HepG2 (cell line): Measurements from ENCODE around the gene RAI14. TPM values are rescaled to one million over a fixed set of nuclear protein-coding genes. Genes with fewer than 3 reads are reported as not detected.

Experiments used
- ATAC-seq: fragments of 200-7000 bp; cut with Tn5 transposase; 3 replicates; pipeline ENCODE4 v1.9.1; 2020; ENCODE audit warnings: mild to moderate bottlenecking, moderate library complexity
- BruUV-seq: library from RNA; stranded (reverse); fragments of 400-500 nt; replicated peaks from 2 replicates; lab custom pipeline; 2021; lab: Mats Ljungman, UMichigan
- CTCF ChIA-PET: fragments of 300-600 bp; formaldehyde crosslinking; extraction: SDS; loops from one replicate; lab custom pipeline; 2021; ENCODE audit warnings: low total read pairs, inconsistent platforms, low intra/inter-chr PET ratio; lab: Yijun Ruan, JAX
- POLR2A ChIA-PET: fragments of 350-600 bp; sonication (Branson Sonifier 250); formaldehyde crosslinking; loops from one replicate; lab custom pipeline; 2020; ENCODE audit warnings: antibody characterized with exemption, inconsistent platforms; lab: Yijun Ruan, JAX
- DNase-seq: peaks from one replicate; pipeline ENCODE4 v3.0.0-alpha.2; 2015; ENCODE audit warnings: low spot score
- FAIRE-seq: peaks from 3 replicates; lab custom pipeline; 2011; peaks lifted over from hg19 to GRCh38; lab: Jason Lieb, UNC
- H2AFZ ChIP-seq: one replicate; pipeline ENCODE4 v1.6.1; 2011; ENCODE audit warnings: low read length, inconsistent platforms
- H3K27ac ChIP-seq: fragments of 300-600 bp; 3 replicates; pipeline ENCODE4 v1.8.0; 2011; ENCODE audit warnings: mixed run types, mild to moderate bottlenecking, mixed read lengths, low read length, inconsistent platforms; ENCODE audit not compliant: insufficient read depth; ENCODE audit errors: extremely low read length
- H3K27me3 ChIP-seq, 2 experiments: fragments of 200-600 bp in 1 of 2; 2 replicates in 1 of 2; 3 replicates in 1 of 2; pipeline versions ENCODE4 v1.6.0 to v1.8.0; 2011; ENCODE audit warnings: low read length in 2 of 2, mild to moderate bottlenecking in 2 of 2, moderate library complexity in 2 of 2, inconsistent platforms in 1 of 2; ENCODE audit not compliant: insufficient read depth in 2 of 2, control insufficient read depth in 1 of 2
- H3K36me3 ChIP-seq, 2 experiments: fragments of 200-600 bp in 1 of 2; replicated peaks in 1 of 2; 2 replicates in 1 of 2; 3 replicates in 1 of 2; pipeline versions ENCODE4 v1.5.1 to v1.8.0; 2011; ENCODE audit warnings: low read length in 2 of 2, inconsistent platforms in 1 of 2; ENCODE audit not compliant: insufficient read depth in 2 of 2, control insufficient read depth in 1 of 2
- H3K4me1 ChIP-seq: 2 replicates; pipeline ENCODE4 v1.5.1; 2012; ENCODE audit warnings: low read length, inconsistent platforms; ENCODE audit not compliant: insufficient read depth
- H3K4me2 ChIP-seq: 2 replicates; pipeline ENCODE4 v1.6.0; 2011; ENCODE audit warnings: low read depth, low read length, inconsistent platforms
- H3K4me3 ChIP-seq, 3 experiments: fragments of 200-600 bp in 1 of 3; sonication (generic), shearing (Covaris generic) in 1 of 3; replicated peaks in 1 of 3; 2 replicates each; pipeline ENCODE4 v1.5.1; 2011 to 2016; ENCODE audit warnings: low read length in 3 of 3, inconsistent platforms in 2 of 3, low read depth in 2 of 3, mild to moderate bottlenecking in 2 of 3, control low read depth in 1 of 3, mixed read lengths in 1 of 3; ENCODE audit not compliant: insufficient read depth in 1 of 3
- H3K79me2 ChIP-seq: one replicate; pipeline ENCODE4 v1.6.1; 2011; ENCODE audit warnings: low read length, inconsistent platforms; ENCODE audit not compliant: insufficient read depth
- H3K9ac ChIP-seq: 2 replicates; pipeline ENCODE4 v1.6.0; 2011; ENCODE audit warnings: mild to moderate bottlenecking, low read depth, low read length, inconsistent platforms; ENCODE audit not compliant: insufficient read depth
- H3K9me3 ChIP-seq: 2 replicates; pipeline ENCODE4 v1.5.1; 2012; ENCODE audit warnings: mild to moderate bottlenecking, low read length
- H4K20me1 ChIP-seq: 2 replicates; pipeline ENCODE4 v1.6.0; 2011; ENCODE audit warnings: inconsistent platforms, mild to moderate bottlenecking, low read length, moderate library complexity; ENCODE audit not compliant: insufficient read depth
- ZNF574 ChIP-seq: sonication (generic); formaldehyde crosslinking; IDR thresholded peaks from 2 replicates; pipeline ENCODE4 v1.4.0; 2020; ENCODE audit warnings: missing genetic modification reagents
- WGBS: methylation state at CpG from one replicate; pipeline ENCODE4 v1.1.6; 2017; ENCODE audit warnings: low lambda C conversion rate; 5-methylcytosine and 5-hydroxymethylcytosine counted together
- in situ Hi-C: cut with HindIII; loops from 2 replicates; pipeline ENCODE4 v1.10.0; 2017; ENCODE audit warnings: low pct_unique_long_range_greater_than_20kb; ENCODE audit not compliant: extremely low pct_ligation_motif_present
- intact Hi-C: fragments of 100-400 bp; cut with micrococcal nuclease; formaldehyde crosslinking; loops from one replicate; pipeline ENCODE4 v1.10.0; 2022; ENCODE audit not compliant: unreplicated experiment
- polyA plus RNA-seq, 8 experiments: library from polyadenylated mRNA; depleted of rRNA in 3 of 8; stranded (reverse) in 7 of 8; unstranded in 1 of 8; fragments of >200 nt; fragmentation: Illumina TruSeq in 4 of 8; extraction: Trizol in 4 of 8; gene quantifications; 2 replicates each; pipeline versions ENCODE4 v1.2.1 to v1.2.3, GENCODE V29; 2011 to 2016; ENCODE audit warnings: low read depth in 4 of 8, missing spikeins in 1 of 8, mixed read lengths in 1 of 8; ENCODE audit not compliant: insufficient read depth in 1 of 8
- total RNA-seq, 5 experiments: library from RNA; depleted of rRNA; stranded (reverse); fragments of >200 nt; fragmentation: Illumina TruSeq; extraction: Trizol; gene quantifications; 2 replicates each; pipeline ENCODE4 v1.2.3, GENCODE V29; 2016; ENCODE audit warnings: low read depth in 1 of 5

Gene RAI14
- total and polyA plus RNA-seq, 2 of the 13 experiments (the other 11 are each of a cell fraction or from before 2014, with no cell fraction given): 12.6 to 18.2 TPM

GRCh38 chr5:34706084-34706483 is 50.0 kb downstream of the RAI14 start:
- H3K27ac ChIP-seq: no peak overlapping the region

More at GRCh38 chr5:34706084-34706483, 50.0 kb downstream of the RAI14 start:
- Histone ChIP-seq H4K20me1 (no peaks in the 10 kb centered on the region), H3K27me3 (no peaks in the 10 kb centered on the region), H3K9ac (no peak overlapping the region), H2AFZ (no peak overlapping the region), H3K79me2 (no peaks in the 10 kb centered on the region), H3K4me3 (no peak overlapping the region), H3K9me3 (no peaks in the 10 kb centered on the region), H3K4me2 (no peak overlapping the region), H3K36me3 (no peaks in the 10 kb centered on the region), H3K4me1 (peaks cover 24% of the 10 kb centered on the region)
- CTCF ChIA-PET: no interaction called here
- in situ Hi-C loops: no loop called here
- BruUV-seq: no TSS peak
- DNase-seq (no peak), ATAC-seq (no peak), FAIRE-seq (no peak)
- WGBS: 56% methylated on average over 1 of the region's 1 CpG
- intact Hi-C loops: no loop called here
- TF ChIP-seq ZNF574 (CRISPR knock-in tag): no peak
- POLR2A ChIA-PET: no interaction called here
